C1 segment of cervical spinal cord (tissue), 14 donors: ENCODE measurements around the gene TOMM6.

Source experiments
- DNase-seq, 14 donors: peaks; one replicate each; lab custom pipeline; 2025; lab: John Stamatoyannopoulos, UW

TOMM6 gene

DNA sequence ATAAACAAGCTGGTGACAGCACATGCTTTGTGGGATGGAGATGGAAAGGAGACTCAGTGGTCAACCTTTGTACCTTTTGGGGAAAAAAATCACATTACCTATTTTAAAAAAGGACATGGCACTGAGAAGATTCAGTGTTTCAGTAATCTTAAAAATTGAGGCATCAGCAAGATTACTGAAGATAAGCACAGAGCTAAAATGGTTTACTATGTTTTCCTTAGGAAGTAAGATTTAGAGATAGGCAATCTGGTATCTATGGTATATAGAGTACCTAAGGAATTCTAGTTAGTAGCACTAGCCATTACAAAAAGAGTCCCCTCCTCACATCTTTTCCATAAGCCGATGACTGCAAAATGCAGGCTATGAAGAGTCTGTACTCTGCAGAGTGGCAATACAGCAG lies 35.7 kb downstream of the TOMM6 start:
- no peak for DNase-seq

DNA sequence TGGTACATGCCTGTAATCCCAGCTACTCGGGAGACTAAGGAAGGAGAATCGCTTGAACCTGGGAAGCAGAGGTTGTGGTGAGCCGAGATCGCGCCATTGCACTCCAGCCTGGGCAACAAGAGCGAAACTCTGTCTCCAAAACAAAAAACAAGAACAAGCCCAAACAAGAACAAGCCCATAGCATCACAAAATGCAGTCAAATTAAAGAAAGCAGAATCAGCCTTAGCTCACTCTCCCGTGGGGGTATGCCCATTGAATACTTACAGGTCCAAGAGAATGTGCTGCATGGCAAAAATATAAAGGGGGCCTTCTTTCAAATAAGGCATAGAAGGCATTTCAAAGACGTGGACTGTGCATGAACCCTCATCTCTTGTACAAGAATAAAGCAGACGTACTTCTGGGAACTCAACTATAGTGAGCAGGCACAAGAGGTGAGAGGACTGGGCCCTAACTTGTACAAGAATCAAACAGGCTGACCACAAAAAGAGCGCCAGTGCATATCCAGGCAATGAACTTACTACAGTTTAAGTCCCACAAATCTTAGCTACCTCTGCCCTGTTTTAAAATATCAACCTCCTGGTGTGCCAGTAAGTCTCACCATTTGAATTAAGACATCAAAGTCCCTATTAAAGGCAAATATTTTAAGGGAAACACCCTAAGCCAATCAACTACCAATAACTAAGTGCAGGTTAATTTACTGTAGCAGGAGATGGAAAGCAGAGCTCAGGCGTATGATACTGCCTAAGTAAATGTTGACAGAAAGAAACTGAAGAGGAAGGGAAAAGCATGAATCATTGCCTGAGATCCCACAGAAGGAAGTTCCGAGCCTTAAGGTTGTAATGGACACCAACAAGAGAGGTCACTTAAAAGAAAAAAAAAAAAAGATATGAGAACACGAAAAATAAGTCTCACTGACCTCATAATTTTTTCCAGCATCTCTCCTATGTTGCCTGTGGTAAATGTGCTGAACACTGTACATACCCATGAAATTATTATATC lies 37.4 kb downstream of the TOMM6 start:
- DNase-seq: no peak

DNA sequence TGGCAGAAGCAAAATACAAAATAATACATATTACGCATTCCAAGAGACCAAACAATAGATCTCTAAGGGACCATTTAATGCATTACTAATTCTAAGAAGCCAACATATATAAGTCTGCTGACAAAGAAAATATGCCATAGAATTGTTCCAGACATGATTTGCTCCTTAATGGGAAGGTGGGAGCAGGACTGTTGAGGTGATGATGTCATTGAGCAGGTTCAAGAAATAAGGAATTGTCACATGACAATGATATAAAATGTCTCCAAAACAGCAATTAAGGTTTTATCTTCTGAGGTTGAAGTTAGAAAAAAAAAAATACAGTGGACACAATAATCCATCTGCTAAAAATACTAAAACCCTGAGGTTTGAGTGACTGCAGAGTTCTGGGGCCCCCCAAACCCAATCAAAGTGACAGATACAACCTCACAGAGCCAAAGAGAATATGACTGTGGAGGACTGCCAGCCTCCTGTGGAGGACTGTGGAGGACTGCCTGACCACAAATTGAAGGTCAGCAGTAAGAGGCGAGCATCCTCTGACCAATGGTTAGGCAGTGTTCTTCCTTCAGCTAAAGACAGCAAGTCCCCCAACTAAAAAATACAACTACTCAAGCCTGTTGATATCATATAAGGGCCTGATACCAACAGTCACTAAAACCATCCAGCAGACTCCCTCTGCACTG lies 39.0 kb downstream of the TOMM6 start:
- DNase-seq: no peak

DNA sequence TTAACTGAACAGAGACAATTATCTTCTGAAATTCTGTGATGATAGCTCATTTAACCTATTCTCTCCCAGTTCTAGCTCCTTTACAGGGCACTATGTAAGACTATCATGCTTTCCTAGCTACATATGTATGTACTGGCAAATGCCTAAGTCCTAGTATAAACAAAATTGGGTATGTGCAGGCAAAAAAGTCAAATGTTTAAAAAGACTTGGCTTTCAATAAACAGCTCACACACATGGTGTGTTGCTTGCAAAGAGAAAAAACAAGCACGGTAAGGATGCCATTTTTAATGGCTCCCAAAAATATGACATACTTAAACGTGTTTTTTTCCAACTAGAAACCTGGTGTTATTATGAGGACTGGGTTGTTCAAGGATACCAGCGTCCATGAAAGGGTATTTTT lies 44.8 kb downstream of the TOMM6 start:
- DNase-seq: no peak

DNA sequence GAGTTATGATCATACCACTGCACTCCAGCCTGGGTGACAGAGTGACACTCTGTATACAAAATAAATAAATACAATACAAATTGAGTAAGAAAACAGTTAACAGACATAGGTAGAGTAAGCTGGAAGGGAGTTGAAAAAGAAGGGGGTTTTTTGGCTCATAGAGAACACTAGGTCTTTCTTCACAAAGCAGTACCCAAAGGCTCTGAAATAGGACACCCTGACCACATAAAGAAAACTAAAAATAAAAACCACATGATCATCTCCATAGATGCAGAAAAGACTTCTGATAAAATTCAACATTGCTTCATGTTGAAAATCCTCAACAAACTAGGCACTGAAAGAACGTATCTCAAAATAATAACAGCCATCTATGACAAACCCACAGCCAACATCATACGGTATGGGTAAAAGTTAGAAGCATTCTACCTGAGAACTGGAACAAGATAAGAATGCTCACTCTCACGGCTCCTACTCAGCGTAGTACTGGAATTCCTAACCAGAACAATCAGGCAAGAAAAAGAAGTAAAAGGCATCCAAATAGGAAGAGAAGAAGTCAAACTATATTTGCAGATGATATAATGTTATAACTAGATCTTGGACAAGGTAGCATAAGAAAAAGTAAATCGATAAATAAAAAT lies 48.6 kb downstream of the TOMM6 start:
- no peak for DNase-seq

DNA sequence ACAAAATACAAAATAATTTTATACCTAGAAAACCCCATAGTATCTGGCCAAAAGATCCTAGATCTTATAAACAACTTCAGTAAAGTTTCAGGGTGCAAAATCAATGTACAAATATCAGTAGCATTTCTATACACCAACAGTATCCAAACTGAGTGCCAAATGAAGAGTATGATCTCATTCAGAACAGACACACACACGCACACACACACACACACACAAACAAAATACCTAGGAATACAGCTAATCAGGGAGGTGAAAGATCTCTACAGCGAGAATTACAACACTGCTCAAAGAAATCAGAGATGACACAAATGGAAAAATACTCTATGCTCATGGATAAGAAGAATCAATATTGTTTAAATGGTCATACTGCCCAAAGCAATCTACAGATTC lies 49.2 kb downstream of the TOMM6 start:
- no peak for DNase-seq
